Osteocyte (in vitro differentiated cells): ENCODE data around the gene SAMD10. TPM values are rescaled to one million over a fixed set of nuclear protein-coding genes. Genes with fewer than 3 reads are reported as not detected.

Experiments used
- DNase-seq: peaks from one replicate; pipeline ENCODE4 v3.0.0; 2021; ENCODE audit warnings: mixed read lengths; ENCODE audit not compliant: unreplicated experiment; ENCODE audit errors: extremely low spot score
- H3K27ac Mint-ChIP-seq: one replicate; pipeline ENCODE4 v1.8.0; 2021; ENCODE audit warnings: mild to moderate bottlenecking, mixed read lengths; ENCODE audit not compliant: unreplicated experiment
- H3K27me3 Mint-ChIP-seq: one replicate; pipeline ENCODE4 v1.8.0; 2021; ENCODE audit warnings: mixed read lengths; ENCODE audit not compliant: unreplicated experiment
- H3K36me3 Mint-ChIP-seq: one replicate; pipeline ENCODE4 v1.8.0; 2021; ENCODE audit warnings: mixed read lengths; ENCODE audit not compliant: unreplicated experiment
- H3K4me1 Mint-ChIP-seq: one replicate; pipeline ENCODE4 v1.8.0; 2021; ENCODE audit warnings: mixed read lengths; ENCODE audit not compliant: unreplicated experiment
- H3K4me3 Mint-ChIP-seq: one replicate; pipeline ENCODE4 v1.8.0; 2021; ENCODE audit warnings: mild to moderate bottlenecking, moderate library complexity, mixed read lengths; ENCODE audit not compliant: unreplicated experiment
- H3K9me3 Mint-ChIP-seq: one replicate; pipeline ENCODE4 v1.8.0; 2021; ENCODE audit warnings: mixed read lengths; ENCODE audit not compliant: unreplicated experiment
- CTCF ChIP-seq: fragments of 200-600 bp; sonication (generic); IDR thresholded peaks from 2 replicates; pipeline ENCODE4 v1.5.0; 2021; ENCODE audit warnings: antibody characterized with exemption, mild to moderate bottlenecking, moderate library complexity
- total RNA-seq: library from RNA; stranded (reverse); gene quantifications from 2 replicates; pipeline ENCODE4 v1.2.1, GENCODE V29; 2021

Gene SAMD10
- total RNA-seq, 1 donor from 2014 or later = 3.7 TPM

- H3K4me1 Mint-ChIP-seq = no peaks in the 10 kb centered on the region
- H3K9me3 Mint-ChIP-seq = no peaks in the 10 kb centered on the region
- TF ChIP-seq CTCF = no peak
- H3K4me3 Mint-ChIP-seq = no peak overlapping the region
- peaks cover 41% of the 10 kb centered on the region for H3K36me3 Mint-ChIP-seq
- H3K27ac Mint-ChIP-seq = no peak overlapping the region
- DNase-seq = no peak
- H3K27me3 Mint-ChIP-seq = no peaks in the 10 kb centered on the region
Measured at GRCh38 chr20:64024141-64024990, 44.9 kb upstream of the SAMD10 start.

GRCh38 chr20:64023361-64024140 lies 44.1 kb upstream of the SAMD10 start:
- TF ChIP-seq CTCF = no peak
- H3K9me3 Mint-ChIP-seq = no peaks in the 10 kb centered on the region
- H3K4me1 Mint-ChIP-seq = no peaks in the 10 kb centered on the region
- peaks cover 47% of the 10 kb centered on the region for H3K36me3 Mint-ChIP-seq
- no peak for DNase-seq
- no peak overlapping the region for H3K4me3 Mint-ChIP-seq
- no peaks in the 10 kb centered on the region for H3K27me3 Mint-ChIP-seq
- H3K27ac Mint-ChIP-seq = no peak overlapping the region

GRCh38 chr20:64022671-64023360 lies 43.4 kb upstream of the SAMD10 start:
- TF ChIP-seq CTCF = no peak
- no peak overlapping the region for H3K4me3 Mint-ChIP-seq
- no peaks in the 10 kb centered on the region for H3K4me1 Mint-ChIP-seq
- H3K27ac Mint-ChIP-seq = no peak overlapping the region
- peaks cover 46% of the 10 kb centered on the region for H3K36me3 Mint-ChIP-seq
- H3K27me3 Mint-ChIP-seq = no peaks in the 10 kb centered on the region
- H3K9me3 Mint-ChIP-seq = no peaks in the 10 kb centered on the region
- no peak for DNase-seq

- Mint-ChIP-seq H3K36me3 (peaks cover 48% of the 10 kb centered on the region), H3K4me1 (no peaks in the 10 kb centered on the region), H3K27ac (no peak overlapping the region), H3K27me3 (no peaks in the 10 kb centered on the region), H3K9me3 (no peaks in the 10 kb centered on the region), H3K4me3 (no peak overlapping the region)
- no peak for TF ChIP-seq CTCF
- no peak for DNase-seq
Measured at GRCh38 chr20:64021124-64021975, 41.9 kb upstream of the SAMD10 start.
